SK-N-SH (cell line): ENCODE measurements around the gene PDE4DIP. TPM values are rescaled to one million over a fixed set of nuclear protein-coding genes. Genes with fewer than 3 reads are reported as not detected.
"Not testable (repeated sequence)": the region's sequence is repeated elsewhere in the genome, so short reads cannot be mapped to it uniquely, and the experiment has no call there.

Source experiments
- CTCF ChIA-PET: fragments of 300-600, 350-600 bp; formaldehyde crosslinking; extraction: SDS; loops from one replicate; lab custom pipeline; 2021; lab: Yijun Ruan, JAX
- POLR2A ChIA-PET: fragments of 350-600 bp; sonication (Branson Sonifier 250); formaldehyde crosslinking; extraction: SDS; loops from one replicate; lab custom pipeline; 2020; ENCODE audit warnings: antibody characterized with exemption, inconsistent platforms; lab: Yijun Ruan, JAX
- DNase-seq: peaks from one replicate; pipeline ENCODE4 v3.0.0; 2012
- H2AFZ ChIP-seq: fragments of 200-600 bp; sonication (generic); 2 replicates; pipeline ENCODE4 v1.8.1; 2016; ENCODE audit warnings: antibody characterized with exemption, mild to moderate bottlenecking, low read depth
- H3F3A ChIP-seq: fragments of 200-600 bp; sonication (generic); replicated peaks from 2 replicates; pipeline ENCODE3; 2016; ENCODE audit warnings: antibody characterized with exemption, mild to moderate bottlenecking; ENCODE audit not compliant: insufficient read depth
- H3K27ac ChIP-seq, 2 experiments: fragments of 200-500 bp in 1 of 2; fragments of 200-600 bp in 1 of 2; sonication (Bioruptor generic) in 1 of 2; sonication (generic), shearing (Covaris generic) in 1 of 2; 2 replicates each; pipeline versions ENCODE4 v1.5.1 to v1.6.1; 2014 to 2016; ENCODE audit warnings: low read depth in 2 of 2, inconsistent platforms in 1 of 2, low read length in 1 of 2, mild to moderate bottlenecking in 1 of 2, mixed read lengths in 1 of 2
- H3K27me3 ChIP-seq: fragments of 200-600 bp; sonication (generic), shearing (Covaris generic); 2 replicates; pipeline ENCODE4 v1.6.1; 2016; ENCODE audit warnings: mixed run types; ENCODE audit not compliant: insufficient read depth
- H3K36me3 ChIP-seq, 2 experiments: fragments of 200-500 bp in 1 of 2; fragments of 200-600 bp in 1 of 2; sonication (Bioruptor generic) in 1 of 2; sonication (generic) in 1 of 2; replicated peaks in 1 of 2; 2 replicates each; pipeline versions ENCODE3 to v1.5.1; 2014 to 2016; ENCODE audit warnings: low read length in 1 of 2, mild to moderate bottlenecking in 1 of 2; ENCODE audit not compliant: insufficient read depth in 2 of 2, control insufficient read depth in 1 of 2
- H3K4me1 ChIP-seq, 2 experiments: fragments of 200-500 bp in 1 of 2; fragments of 200-600 bp in 1 of 2; sonication (Bioruptor generic) in 1 of 2; sonication (generic), shearing (Covaris generic) in 1 of 2; 2 replicates each; pipeline versions ENCODE4 v1.5.1 to v1.6.1; 2014 to 2016; ENCODE audit warnings: low read depth in 1 of 2, low read length in 1 of 2, mixed run types in 1 of 2; ENCODE audit not compliant: insufficient read depth in 2 of 2, control insufficient read depth in 1 of 2
- H3K4me2 ChIP-seq: fragments of 200-600 bp; sonication (generic), shearing (Covaris generic); 2 replicates; pipeline ENCODE4 v1.6.1; 2017; ENCODE audit warnings: mixed run types
- H3K4me3 ChIP-seq, 2 experiments: fragments of 200-500 bp in 1 of 2; fragments of 200-600 bp in 1 of 2; sonication (Bioruptor generic) in 1 of 2; sonication (generic), shearing (Covaris generic) in 1 of 2; 2 replicates each; pipeline versions ENCODE4 v1.5.1 to v1.8.1; 2014 to 2016; ENCODE audit warnings: low read depth in 2 of 2, inconsistent platforms in 1 of 2, low read length in 1 of 2, mild to moderate bottlenecking in 1 of 2, mixed read lengths in 1 of 2, moderate library complexity in 1 of 2
- H3K79me2 ChIP-seq: fragments of 200-600 bp; sonication (generic); 2 replicates; pipeline ENCODE4 v1.8.1; 2017; ENCODE audit warnings: mild to moderate bottlenecking; ENCODE audit not compliant: insufficient read depth
- H3K9ac ChIP-seq: fragments of 200-600 bp; sonication (generic); 2 replicates; pipeline ENCODE4 v1.6.1; 2017; ENCODE audit warnings: mixed run types
- H3K9me2 ChIP-seq: fragments of 200-600 bp; sonication (generic); 2 replicates; pipeline ENCODE4 v1.6.1; 2017; ENCODE audit warnings: mixed run types
- H3K9me3 ChIP-seq: fragments of 200-600 bp; sonication (generic); 2 replicates; pipeline ENCODE4 v1.6.1; 2017; ENCODE audit warnings: mixed run types, mild to moderate bottlenecking, moderate library complexity
- H4K20me1 ChIP-seq: fragments of 200-600 bp; sonication (generic); 2 replicates; pipeline ENCODE4 v1.6.1; 2017; ENCODE audit warnings: mild to moderate bottlenecking, mixed run types; ENCODE audit not compliant: insufficient read depth
- WGBS: methylation state at CpG from one replicate; pipeline ENCODE4 v1.1.6; 2017; ENCODE audit warnings: low lambda C conversion rate; 5-methylcytosine and 5-hydroxymethylcytosine counted together
- polyA plus RNA-seq, 3 experiments: library from polyadenylated mRNA; depleted of rRNA; stranded (reverse); fragments of >200 nt; gene quantifications; 2 replicates each; pipeline ENCODE4 v1.2.3, GENCODE V29; 2012

Gene PDE4DIP
- polyA plus RNA-seq, 1 of the 3 experiments (the other 2 are of a cell fraction) = 28.7 TPM

GRCh38 chr1:148894360-148895352 lies 50.4 kb downstream of the PDE4DIP start:
- H3K9ac ChIP-seq, H3K79me2 ChIP-seq, CTCF ChIA-PET, H3K9me3 ChIP-seq, H2AFZ ChIP-seq, H3K4me2 ChIP-seq, H3K27me3 ChIP-seq, H3F3A ChIP-seq, H4K20me1 ChIP-seq, POLR2A ChIA-PET, H3K36me3 ChIP-seq, H3K9me2 ChIP-seq, H3K4me1 ChIP-seq, DNase-seq, H3K4me3 ChIP-seq, H3K27ac ChIP-seq: not testable (repeated sequence)
- WGBS = no CpG with 5 or more reads among the region's 5 CpGs

DNA sequence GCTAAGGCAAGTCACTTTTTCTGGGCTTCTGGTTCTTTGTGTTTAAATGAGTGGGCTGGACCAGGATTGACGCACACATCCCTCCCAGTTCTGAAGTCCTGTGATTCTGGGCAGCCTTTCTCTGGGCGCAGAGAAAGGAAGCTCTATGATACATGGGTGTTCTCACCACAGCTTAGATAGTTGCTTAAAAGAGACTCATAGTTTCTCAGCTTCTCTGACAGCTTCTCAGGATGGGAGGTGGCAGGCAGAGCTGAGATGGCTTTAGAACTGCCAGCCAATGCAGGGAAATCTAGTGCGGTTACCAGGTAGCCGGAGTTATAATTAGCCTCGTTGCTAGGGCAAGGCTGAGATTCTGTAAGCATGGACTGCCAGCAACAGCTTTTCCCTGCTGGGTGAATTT lies 55.8 kb downstream of the PDE4DIP start:
- H3K79me2 ChIP-seq, H2AFZ ChIP-seq, H3K36me3 ChIP-seq, H3K27me3 ChIP-seq, H3K9ac ChIP-seq, H3K9me3 ChIP-seq, H3K9me2 ChIP-seq, H3K4me3 ChIP-seq, H4K20me1 ChIP-seq, H3F3A ChIP-seq, H3K4me1 ChIP-seq, CTCF ChIA-PET, DNase-seq, POLR2A ChIA-PET, H3K4me2 ChIP-seq, H3K27ac ChIP-seq: not testable (repeated sequence)
- no CpG with 5 or more reads among the region's 5 CpGs for WGBS

DNA sequence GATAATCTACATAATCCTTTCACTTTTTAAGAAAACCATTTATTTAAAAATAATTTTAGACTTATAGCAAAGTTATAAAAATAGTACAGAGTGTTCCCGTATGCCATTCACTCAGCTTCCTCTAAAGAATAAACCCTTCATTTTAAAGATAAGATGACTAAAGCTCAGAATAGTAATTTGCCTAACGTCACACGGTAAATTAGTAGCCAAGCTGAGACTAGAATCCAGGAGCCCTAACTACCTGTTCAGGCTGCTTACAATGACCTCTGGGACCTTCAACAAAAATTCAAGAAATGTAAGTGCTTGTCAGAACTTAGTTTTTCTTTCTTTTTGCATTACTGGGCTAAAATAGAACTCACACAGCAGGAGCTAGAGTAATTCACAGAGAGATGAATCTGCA lies 56.5 kb downstream of the PDE4DIP start:
- H3K79me2 ChIP-seq, H3K4me3 ChIP-seq, DNase-seq, H3K9me2 ChIP-seq, H3K36me3 ChIP-seq, H3K9me3 ChIP-seq, H4K20me1 ChIP-seq, H3K27me3 ChIP-seq, H3K9ac ChIP-seq, H3K4me1 ChIP-seq, H3K27ac ChIP-seq, H2AFZ ChIP-seq, POLR2A ChIA-PET, H3F3A ChIP-seq, CTCF ChIA-PET, H3K4me2 ChIP-seq: not testable (repeated sequence)
- no CpG with 5 or more reads among the region's 3 CpGs for WGBS

GRCh38 chr1:148901150-148901952 lies 57.1 kb downstream of the PDE4DIP start:
- H3K9me2 ChIP-seq, H3K4me2 ChIP-seq, H3K27me3 ChIP-seq, H4K20me1 ChIP-seq, H3K4me3 ChIP-seq, H3K9me3 ChIP-seq, H3F3A ChIP-seq, H3K4me1 ChIP-seq, H3K79me2 ChIP-seq, DNase-seq, H3K9ac ChIP-seq, POLR2A ChIA-PET, H2AFZ ChIP-seq, H3K36me3 ChIP-seq, H3K27ac ChIP-seq, CTCF ChIA-PET: not testable (repeated sequence)
- WGBS = 29% methylated on average over 3 of the region's 9 CpGs

GRCh38 chr1:148901953-148902341 lies 57.7 kb downstream of the PDE4DIP start:
- H3K4me3 ChIP-seq, H3K4me2 ChIP-seq, POLR2A ChIA-PET, H3K27me3 ChIP-seq, H3K9me3 ChIP-seq, H3K36me3 ChIP-seq, H4K20me1 ChIP-seq, CTCF ChIA-PET, H3K4me1 ChIP-seq, H3K27ac ChIP-seq, H3K9me2 ChIP-seq, DNase-seq, H3K9ac ChIP-seq, H2AFZ ChIP-seq, H3F3A ChIP-seq, H3K79me2 ChIP-seq: not testable (repeated sequence)
- no CpG with 5 or more reads among the region's 4 CpGs for WGBS

- DNase-seq, H2AFZ ChIP-seq, CTCF ChIA-PET, H3K27me3 ChIP-seq, H3K36me3 ChIP-seq, H3K9ac ChIP-seq, H3K4me2 ChIP-seq, H4K20me1 ChIP-seq, H3K9me3 ChIP-seq, H3F3A ChIP-seq, POLR2A ChIA-PET, H3K79me2 ChIP-seq, H3K4me1 ChIP-seq, H3K4me3 ChIP-seq, H3K27ac ChIP-seq, H3K9me2 ChIP-seq: not testable (repeated sequence)
- WGBS = no CpG with 5 or more reads among the region's 4 CpGs
These were observed 65.1 kb downstream of the PDE4DIP start for GRCh38 chr1:148909219-148909826.
